Fibroblast of pulmonary artery (primary cell): ENCODE measurements around the gene RHOB.

Experiments used
- DNase-seq: peaks from one replicate; pipeline ENCODE4 v3.0.0-alpha.2; 2010; ENCODE audit warnings: low read depth
- H3K4me3 ChIP-seq: replicated peaks from 2 replicates; pipeline ENCODE4 v1.5.1; 2011; ENCODE audit warnings: low read depth, mild to moderate bottlenecking, control low read depth, low read length, moderate library complexity
- TF ChIP-seq, protein P1 (sequence below): IDR thresholded peaks from 2 replicates; pipeline ENCODE4 v1.5.1; 2011; ENCODE audit warnings: mild to moderate bottlenecking, control low read depth, low read length, inconsistent platforms; ENCODE audit errors: missing control alignments

Gene RHOB

DNA sequence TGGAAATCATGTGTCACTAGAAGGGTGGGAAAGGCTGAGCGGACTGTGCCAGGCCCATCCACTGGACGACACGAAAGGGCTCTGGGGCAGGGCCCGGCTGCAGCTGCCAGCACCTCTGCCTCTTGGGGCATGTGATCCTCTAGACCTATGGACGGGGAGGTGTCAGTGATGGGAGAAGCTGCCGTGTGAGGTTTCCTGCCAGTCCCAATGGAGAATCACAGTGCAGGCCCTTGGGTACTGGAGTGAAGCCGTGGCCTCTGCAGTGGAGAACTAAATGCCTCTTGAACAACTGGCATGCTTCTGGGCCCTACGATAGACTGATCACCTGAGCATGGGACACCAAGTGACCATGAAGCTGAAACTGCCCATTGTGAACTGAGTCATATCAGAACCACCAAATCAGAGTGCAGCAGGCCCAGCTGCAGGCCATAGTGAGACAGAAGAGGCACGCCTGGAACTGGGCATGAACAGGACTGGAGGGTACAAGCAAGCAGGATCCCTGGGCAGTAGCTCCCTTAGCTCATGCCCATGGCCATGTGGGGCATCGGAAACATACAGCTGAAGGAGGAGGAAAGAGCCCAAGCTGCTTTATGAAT, 18.8 kb upstream of the RHOB start:
- DNase-seq = no peak
- no peak overlapping the region for H3K4me3 ChIP-seq
- TF ChIP-seq, protein P1, sequence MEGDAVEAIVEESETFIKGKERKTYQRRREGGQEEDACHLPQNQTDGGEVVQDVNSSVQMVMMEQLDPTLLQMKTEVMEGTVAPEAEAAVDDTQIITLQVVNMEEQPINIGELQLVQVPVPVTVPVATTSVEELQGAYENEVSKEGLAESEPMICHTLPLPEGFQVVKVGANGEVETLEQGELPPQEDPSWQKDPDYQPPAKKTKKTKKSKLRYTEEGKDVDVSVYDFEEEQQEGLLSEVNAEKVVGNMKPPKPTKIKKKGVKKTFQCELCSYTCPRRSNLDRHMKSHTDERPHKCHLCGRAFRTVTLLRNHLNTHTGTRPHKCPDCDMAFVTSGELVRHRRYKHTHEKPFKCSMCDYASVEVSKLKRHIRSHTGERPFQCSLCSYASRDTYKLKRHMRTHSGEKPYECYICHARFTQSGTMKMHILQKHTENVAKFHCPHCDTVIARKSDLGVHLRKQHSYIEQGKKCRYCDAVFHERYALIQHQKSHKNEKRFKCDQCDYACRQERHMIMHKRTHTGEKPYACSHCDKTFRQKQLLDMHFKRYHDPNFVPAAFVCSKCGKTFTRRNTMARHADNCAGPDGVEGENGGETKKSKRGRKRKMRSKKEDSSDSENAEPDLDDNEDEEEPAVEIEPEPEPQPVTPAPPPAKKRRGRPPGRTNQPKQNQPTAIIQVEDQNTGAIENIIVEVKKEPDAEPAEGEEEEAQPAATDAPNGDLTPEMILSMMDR = no peak

DNA sequence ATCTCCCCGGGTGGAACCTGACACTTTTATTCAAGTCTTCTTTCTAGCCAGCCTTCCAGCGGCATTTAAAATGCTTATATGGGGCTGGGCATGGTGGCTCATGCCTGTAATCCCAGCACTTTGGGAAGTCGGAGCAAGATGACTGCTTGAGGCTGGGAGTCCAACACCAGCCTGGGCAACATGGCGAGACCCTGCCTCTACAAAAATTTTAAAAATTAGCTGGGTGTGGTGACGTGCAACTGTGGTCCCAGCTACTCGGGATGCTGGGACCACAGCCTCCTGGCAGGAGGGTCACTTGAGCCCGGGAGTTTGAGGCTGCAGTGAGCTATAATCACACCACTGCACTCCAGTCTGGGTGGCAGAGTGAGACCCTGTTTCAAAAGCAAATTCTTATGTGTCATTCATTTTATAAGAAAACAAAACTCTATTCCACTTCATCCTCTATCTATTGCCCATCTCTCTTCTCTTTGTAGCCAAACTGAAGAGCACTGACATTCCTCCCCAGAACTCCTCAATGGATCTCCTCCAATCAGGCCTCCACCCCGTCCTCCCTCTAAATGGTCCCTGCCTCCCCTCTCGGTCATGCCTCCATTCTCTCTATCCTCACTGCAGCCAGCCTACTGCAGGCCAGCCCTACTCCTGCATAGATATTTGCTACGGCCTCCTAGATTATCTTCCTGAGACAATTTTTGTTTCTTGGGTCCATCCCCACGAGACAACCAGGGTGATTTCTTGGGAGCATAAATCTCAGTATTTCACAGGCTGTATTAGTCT, 18.0 kb upstream of the RHOB start:
- no peak overlapping the region for H3K4me3 ChIP-seq
- no peak for DNase-seq
- TF ChIP-seq, protein P1 = no peak

DNA sequence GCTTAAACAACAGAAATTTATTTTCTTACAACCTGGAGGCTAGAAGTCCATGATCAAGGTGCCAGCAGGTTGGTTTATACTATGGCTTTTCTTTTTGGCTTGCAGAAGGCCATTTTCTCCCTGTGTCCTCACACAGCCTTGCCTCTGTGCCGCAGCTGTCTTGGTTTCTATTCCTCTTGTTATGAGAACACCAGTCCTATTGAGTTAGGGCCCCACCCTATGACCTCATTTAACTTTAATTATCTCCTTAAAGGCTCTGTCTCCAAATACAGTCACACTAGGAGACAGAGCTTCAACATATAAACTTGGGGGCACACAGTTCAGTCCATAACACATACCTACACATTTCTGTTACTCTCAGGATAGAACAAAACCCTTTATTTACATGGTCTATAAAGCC, 17.3 kb upstream of the RHOB start:
- no peak overlapping the region for H3K4me3 ChIP-seq
- no peak for DNase-seq
- TF ChIP-seq, protein P1 = no peak

DNA sequence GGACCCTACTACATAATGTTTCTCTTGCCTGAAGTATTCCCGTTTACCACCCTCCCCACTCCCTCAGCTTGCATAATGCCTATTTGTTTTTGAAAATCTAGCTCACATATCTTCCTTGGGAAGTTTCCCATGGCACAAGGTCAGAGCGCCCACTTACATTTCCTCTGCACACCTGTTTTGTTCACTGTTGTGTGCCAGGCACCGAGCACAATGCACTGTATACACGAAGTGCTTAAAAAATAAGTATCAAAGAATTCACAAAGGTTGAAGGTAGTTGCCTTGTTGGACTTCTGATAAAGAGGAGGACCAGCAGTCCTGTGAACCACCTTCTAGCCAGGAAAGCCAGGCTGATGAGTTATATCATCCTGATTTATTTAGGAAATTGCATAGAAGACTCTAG, 16.8 kb upstream of the RHOB start:
- TF ChIP-seq, protein P1 = no peak
- no peak overlapping the region for H3K4me3 ChIP-seq
- no peak for DNase-seq

DNA sequence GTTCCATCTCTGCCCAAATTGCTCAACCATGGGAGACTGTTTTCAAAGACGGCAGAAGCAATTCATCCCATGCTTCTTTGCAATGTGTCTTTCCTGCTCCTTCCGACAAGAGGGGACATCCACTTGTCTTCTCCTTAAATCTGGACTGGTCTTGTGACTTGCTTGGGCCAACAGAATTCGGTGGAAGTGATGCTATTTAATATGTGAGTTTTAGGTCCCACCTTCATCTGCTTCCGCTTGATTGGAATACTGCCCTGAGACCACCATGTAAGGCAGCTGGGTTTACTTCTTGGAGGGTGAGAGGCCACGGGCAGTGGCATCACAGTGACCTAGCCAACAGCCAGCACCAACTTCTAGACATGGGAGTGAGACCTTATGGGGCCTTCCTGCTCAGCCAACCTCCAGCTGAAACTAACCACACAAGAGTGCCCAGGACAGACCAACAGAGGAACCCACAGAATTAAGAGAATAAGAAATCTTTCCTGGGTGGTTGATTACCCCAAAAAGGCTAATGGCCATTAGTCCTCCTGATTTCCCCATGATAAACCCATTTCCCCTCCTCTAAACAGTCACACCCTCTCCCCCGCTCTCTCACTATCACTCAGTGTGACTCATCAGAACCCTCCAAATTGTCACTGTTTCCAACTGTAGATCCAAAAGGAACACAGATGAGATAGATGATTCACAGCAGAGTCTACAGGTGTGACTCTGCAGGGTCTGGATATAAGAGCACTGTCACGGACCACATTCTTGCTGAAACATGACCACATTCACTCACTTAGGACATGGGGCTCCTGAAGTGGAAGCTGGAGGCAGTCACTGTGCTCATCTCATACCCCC, 16.2 kb upstream of the RHOB start:
- H3K4me3 ChIP-seq = no peak overlapping the region
- no peak for DNase-seq
- TF ChIP-seq, protein P1 = no peak

DNA sequence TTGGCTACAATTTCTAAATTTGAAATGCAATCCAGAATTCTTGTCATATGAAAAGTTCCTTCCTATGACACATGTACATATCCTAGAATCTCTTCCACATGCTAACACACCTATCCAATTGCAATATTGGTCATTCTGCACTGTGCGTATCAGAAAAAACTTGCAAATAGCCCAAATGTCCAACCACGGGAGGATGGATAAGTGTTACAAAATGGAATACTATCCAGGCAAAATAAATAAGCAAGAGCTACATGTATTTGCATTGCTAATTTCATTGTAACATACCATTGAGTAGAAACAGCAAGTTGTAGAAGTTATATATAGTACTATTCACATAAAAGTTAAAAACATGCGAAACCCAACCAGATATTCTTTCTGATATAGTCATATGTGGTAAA, 15.6 kb upstream of the RHOB start:
- DNase-seq = no peak
- TF ChIP-seq, protein P1 = no peak
- no peak overlapping the region for H3K4me3 ChIP-seq
